ENCODE measurements around the gene LHPP.
"Not testable (repeated sequence)": the region's sequence is repeated elsewhere in the genome, so short reads cannot be mapped to it uniquely, and the experiment has no call there.

Gene LHPP

DNA sequence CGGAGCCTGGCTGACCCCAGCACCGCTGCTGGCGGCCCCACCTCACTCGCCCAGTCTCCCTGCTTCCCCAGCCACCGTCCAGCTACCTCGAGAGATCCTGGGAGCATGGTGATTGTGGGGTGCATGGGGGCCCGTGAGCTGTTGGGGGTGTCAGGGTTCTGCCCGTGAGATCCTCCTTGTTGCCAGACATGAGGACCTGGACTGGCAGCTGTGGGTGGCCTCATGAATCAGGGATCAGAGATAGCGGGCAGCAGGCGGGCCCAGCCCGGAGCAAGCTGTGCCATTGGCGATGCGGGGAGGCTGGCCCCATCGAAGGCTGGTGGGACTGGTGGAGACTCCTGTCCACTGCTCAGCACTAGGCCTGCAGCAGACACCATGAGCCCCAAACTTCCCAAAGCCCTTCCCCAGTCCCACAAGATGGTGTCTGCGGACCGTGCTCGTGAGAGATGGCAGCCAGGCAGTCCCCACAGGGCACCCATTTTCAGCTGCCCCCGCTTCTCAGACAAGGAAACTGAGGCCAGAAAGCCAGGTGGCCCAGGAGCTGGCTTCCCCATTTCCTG lies 75.6 kb downstream of the LHPP start:
- no peak for DNase-seq (ENCODE audit: low spot score)

DNA sequence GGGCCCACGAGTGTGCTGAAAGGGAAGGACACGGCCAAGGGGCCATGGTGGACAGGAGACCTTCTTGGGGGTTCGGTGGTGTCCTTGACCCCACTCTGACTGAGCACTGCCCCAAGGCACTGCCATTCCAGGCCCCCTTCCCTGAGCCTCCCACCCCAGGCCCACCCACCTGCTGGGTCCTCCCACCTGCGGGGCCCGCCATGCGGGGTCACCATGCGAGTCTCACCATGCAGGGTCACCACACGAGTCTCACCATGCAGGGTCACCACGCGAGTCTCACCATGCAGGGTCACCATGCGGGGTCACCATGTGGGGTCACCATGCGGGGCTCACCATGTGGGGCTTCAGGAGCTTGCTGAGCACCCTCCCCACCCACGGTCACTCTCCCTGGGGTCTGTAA lies 76.3 kb downstream of the LHPP start:
- no peak for DNase-seq (ENCODE audit: low spot score)

DNA sequence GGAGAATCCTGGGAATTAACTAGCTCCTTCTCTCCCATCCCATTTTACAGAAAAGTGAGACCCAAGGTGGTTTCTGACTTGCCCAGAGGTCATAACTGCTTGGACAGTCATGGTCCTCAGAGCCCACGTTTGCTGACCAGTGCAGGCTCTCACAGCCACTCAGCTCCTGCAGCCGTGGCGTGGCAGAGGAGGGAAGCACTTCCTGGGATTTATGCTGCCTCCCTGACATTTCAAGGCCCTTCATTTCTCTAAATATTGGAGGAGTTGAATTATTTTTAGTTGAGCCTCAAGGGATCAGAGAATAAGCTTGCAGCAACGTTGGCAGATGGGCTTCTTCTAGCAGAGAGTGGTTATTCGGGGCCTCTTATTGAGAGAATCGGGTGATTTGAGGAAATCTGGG lies 77.1 kb downstream of the LHPP start:
- no peak for DNase-seq (ENCODE audit: low spot score)

DNA sequence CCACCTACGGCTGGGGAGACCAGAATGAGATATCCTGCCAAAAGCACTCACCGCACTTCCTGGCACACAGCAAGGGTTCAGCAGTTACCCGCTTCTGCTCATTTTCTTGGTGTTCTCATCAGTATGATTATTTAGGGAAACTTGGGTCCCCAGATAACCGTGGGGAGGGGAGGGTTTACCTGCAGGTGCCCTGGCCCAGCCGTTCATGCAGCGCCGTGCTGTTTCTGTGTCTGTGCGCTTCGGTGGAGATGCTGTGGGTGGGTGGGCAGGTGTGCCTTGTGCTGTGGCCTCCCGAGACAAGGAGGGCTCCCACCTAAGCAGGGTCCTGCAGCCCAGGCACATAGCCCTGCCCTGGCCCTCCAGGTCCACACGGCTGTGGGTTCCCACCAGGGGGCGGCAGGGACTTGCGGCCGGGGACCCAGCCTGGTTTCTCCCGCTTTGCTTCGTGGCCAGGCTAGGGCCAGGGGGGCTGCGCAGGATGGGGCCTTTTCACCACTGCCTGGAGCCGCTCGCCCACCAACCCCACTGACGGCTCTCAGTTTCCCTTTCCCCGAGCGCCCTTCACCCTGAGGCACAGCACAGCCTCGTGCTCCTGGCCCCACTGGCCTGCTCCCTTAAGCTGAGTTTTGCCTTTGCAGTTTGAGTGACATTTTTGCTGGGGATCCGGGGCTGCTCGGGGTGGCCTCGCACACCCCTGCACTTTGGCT lies 78.5 kb downstream of the LHPP start:
- peak; percentile 76 for DNase-seq (ENCODE audit: low spot score)

DNA sequence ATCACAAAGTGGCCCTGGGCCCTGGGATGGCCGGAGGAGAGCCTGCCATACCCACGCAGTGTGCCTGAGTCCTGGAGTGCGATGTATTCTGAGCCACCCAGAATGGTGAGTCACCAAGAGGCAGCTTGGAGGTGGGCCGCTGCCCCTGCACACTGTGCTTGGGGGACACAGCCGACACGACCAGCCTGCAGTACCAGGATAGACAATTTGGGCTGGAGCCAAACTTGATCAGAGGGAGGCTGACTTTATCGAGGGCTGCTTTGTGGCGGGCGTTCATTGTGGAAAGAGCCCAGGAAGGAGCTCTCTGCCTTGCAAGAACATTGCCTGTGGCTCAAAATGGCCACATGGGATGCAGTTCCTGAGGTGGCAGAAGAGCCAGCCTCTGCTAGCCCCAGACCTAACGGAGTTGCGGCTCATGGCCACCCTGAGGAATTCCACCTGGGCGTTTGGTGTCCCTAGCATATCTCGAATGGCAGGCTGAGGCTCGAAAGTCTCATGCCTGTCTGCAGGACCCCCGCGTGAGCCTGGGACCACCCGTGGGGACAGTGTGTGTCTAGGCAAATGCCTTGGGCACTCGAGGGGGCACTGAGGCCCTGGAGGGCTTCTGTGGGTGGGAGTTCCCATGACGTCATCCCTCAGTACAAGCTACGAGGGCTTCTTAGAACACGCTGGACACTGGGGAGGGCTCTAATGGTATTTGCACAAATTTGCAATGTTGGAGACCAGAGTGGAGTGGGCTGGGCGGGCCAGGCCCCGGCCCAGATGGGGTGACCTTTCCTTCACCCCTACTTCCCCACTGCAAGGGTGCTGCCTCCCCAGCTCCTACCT lies 79.7 kb downstream of the LHPP start:
- DNase-seq (ENCODE audit: low spot score) = no peak

DNA sequence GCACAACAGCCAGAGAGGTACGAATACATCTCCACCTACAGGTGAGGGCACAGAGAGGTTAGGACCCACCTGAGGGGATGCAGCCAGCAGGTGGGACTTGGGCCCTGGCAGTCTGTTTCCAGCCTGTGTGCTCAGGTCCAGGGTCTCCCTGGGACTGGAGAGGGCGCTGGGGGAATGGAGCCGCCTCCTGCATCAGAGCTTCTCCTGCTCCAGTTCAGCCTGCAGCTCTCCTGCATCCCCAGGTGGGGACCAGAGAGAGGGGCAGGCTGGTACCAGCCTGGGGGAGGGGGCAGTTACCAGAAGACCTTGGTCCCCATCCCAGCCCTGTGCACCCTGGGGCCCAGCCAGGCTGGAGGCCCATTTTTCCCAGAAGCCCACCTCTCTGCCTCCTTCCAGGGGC lies 80.7 kb downstream of the LHPP start:
- DNase-seq (ENCODE audit: low spot score) = no peak

DNA sequence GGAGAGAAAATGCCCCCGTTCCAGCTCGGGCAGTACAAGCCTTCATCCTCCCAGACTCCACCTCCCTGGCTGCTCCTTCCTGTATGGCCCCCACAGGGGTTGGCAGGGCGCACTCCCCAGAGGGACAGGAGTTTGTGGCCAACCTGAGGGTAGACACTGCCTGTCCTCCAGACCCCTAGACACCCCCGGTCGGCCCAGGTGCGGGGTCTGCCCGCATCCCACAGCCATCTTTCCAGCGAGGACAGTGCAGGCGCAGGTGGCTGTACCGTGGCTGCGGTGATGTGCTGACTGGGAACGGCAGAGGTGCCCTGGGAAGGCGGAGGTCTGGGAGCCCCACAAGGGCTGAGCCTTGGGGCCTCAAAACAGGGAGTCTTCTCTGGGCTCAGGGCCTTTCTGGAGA lies 81.5 kb downstream of the LHPP start:
- DNase-seq (ENCODE audit: low spot score) = no peak

DNA sequence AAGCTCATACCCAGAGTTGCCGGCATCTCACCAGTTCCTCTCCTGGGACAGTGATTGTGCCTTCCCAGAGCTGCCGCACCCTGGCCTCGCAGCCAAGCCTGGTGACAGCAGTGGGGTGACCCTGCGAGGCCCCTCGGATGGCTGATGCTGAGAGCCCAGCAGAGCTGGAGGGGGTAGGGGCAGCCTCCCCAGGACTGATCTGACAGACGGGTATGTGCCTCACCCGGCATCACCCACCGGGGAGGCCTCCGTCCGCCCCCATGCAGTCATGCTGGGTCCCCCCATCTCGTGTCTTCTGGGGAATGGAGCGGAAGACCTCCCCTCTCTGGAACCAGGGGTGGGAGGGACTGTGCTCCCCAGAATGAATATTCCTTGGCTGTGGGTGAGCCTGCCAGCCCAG lies 82.3 kb downstream of the LHPP start:
- DNase-seq (ENCODE audit: low spot score) = no peak

DNA sequence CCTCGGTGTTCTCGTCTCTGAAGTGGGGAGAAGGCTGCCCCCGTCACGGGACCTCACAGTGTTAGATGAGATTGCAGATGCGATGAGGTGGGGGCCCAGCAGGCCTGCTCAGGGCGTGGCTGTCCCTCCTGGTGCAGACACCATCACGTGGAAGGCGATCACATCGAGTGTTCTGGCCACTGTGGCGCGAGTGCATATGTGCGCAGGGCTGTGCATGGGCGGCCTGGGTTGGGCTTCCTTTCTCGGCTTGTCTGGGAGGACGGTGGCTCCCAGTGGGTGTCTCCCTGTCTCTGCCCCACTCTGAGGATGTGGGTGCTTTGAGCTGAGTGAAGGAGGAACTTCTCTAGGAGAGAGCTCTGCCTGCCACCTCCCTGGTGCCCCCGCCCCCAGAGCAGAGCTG lies 83.1 kb downstream of the LHPP start:
- no peak for DNase-seq (ENCODE audit: low spot score)

DNA sequence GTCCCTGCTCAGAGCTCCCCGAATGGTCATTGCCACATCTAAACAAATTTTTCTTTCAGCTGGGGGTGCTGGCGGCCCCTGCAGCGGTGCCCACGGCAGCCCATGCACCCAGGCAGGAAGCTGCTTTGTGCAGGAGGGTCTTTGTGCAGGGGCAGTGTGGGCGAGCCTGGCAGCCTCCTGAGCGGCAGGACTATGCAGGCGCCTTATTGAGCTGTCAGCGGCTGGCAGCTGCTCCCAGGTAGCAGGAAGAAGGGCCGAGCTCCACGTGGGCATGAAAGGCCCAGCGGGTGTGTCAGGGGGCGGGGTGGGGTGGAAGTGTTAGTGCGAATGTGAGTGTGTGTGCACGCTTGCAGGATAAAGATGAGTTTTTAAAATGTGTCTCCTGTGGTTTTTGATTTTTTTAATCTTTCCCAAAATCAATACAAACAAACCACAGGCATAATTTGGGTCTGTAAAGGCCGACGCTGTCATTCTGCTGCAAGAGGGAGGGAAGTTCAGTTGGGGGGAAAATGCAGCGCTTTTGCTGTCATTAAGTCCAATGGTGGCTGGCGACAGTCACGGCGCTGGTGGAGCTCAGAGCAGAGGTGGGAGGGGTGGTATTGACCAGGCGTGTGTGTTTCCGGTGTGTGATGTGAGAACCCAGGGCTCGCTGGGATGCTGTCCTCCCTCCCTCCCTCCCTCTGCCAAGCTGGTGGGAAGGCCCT lies 83.9 kb downstream of the LHPP start:
- DNase-seq (ENCODE audit: low spot score) = no peak

DNA sequence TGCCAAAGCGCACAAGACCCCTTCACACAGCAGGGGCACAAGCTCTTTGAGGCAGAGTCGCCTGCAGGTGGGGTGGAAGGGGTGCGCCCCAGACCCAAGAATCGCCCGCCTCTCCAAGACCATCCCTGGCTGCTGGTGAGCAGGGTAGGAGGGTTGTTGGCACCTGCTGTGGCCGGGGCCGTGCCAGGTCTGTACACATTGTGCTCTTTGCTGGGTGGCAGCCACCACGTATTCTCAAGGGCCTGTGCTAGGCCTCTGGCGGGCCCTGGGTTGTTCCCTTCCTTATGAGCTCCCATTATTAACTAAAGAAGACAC lies 84.4 kb downstream of the LHPP start:
- no peak for DNase-seq (ENCODE audit: low spot score)

DNA sequence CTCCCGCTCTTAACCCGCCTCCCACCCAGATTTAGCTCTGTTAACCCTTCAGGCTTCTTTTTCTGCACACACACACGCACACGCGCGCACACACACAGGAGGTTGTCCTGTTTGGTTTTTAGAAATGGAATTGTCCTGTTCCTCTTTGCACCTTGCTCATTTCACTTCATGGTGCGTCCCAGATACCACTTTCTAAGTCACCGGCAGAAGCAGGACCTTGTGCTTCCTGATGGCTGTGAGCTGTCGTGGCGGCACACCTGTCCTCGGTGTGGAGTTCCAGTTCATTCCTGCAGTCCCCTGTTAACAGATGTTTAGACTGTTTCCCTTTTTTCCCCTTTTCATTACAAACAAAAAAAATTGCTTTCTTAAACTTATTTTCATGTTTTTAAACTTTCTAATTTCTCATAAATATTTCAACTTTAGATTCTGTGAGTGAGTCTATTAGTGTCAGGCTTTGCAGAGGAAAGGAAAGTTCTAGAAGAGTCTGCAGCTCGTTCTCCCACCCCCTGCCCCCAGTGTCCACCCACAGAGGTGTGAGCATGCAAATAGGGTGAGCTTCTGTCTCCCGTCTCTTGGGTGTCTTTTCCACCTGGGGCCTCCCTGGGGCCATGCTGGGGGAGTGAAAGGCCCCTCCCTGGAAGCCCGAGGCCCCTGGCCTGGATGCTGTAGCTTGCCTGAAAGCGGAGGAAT lies 85.5 kb downstream of the LHPP start:
- DNase-seq (ENCODE audit: low spot score) = no peak

DNA sequence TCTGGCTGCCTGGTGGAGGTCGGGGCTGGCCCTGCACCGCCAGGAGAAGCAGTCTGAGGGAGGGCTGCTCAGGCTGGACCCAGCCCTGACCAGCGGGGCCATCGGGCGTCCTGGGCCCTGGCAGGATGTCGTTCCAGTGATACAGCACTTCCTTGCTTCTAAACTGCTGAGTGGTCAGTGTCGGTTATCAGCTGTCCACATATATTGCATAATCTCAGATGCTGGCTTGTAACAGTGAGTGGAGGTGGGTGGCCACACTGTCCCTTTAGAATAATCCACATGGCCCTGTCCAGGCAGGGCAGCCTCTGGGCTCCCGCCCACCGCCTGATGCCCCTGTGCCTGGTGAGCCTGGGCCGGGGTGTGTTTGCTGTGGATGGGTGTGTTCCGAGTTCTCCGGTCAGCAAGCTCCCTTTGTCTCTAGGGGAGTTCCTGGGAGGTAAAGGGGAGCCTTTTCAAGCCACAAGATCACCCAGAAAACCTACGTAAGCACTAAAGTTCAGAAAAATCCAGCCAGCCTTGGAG lies 86.1 kb downstream of the LHPP start:
- no peak for DNase-seq (ENCODE audit: low spot score)

DNA sequence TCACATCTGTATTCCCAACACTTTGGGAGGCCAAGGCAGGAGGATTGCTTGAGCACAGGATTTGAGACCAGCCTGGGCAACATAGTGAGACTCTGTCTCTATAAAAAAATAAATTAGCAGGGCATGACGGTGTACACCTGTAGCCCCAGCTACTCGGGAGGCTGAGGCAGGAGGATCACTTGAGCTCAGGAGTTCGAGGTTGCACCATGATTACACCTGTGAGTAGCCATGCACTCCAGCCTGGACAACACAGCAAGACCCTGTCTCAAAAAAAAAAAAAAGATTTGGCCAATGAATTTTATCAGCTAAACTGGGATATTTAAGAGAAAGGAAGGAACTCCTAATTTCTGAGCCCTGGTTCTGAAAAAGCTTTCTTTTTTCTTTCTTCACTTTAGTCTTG lies 87.5 kb downstream of the LHPP start:
- not testable (repeated sequence) for DNase-seq (ENCODE audit: low spot score)

DNA sequence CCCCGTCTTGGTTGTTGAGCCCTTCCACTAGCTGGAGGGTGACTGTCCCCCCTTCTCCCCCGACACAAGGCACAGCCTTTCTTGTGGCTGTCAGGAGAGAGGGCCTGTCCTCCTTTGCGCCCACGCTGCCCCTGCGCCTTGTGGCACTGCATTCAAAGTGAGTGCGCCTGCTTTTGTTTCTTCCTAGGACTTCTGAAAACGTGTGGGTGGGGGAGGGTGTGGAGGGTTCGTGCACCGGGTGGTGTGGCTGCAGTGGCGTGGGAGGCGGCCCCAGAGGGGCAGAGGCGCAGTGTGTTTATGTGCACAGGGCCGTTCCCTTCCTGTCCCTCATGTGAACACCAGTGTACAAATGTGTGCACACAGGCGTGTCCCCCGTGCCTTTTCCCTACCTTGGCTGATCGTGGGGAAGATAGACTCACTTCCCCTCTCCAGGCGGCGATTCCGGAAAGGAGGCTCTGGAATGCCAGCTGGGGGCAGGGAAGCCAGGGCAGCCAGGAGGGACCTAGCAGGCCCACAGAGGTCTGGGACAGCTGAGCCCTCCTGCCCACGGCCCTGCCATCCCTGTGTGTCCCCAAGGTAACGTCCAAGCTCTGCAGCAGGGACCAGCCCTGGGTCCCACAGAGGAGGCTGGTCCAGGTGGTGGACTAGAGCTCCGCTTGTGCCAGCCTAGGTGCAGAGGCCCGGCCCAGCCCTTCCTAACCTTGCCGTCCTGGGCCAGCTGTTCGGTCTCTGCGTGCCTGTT lies 88.8 kb downstream of the LHPP start:
- DNase-seq (ENCODE audit: low spot score) = no peak

DNA sequence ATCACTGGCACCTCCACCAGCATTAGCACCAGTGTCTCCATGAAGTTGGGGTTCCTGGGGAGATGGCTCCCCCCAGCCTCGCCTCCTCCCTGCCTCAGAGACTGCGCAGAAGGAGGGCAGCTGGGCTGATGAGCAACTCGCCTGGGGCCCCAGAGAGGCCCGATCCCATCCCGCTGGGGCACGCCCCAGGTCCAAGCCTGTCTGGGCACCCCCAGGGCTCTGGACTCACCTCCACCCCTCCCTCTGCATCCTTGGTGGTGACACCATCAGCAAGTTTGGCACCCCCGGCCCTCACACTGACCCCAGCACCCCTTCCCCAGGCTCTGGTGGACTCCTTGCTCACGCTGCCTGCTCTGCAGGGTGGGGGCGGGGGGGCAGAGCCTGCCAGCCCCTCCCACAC lies 89.5 kb downstream of the LHPP start:
- no peak for DNase-seq (ENCODE audit: low spot score)

DNA sequence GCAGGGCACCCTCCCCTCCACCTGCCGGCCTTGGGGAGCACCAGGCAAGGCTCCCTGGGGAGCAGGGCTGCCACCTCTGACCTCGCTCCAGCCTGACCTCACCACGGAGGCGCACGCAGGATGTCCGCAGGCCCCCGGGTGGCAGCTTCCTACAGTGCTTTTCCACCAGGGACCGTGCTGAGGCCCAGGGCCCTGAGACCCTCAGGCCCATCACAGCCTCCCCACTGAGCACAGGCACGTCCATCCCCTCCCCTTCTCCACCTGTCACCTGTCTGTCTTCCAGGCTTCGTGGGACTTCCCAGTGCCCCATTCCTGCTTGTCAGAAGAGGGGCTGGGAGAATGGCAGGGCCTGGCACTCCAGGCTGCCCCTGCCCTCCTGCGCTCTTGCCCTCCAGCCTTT lies 90.1 kb downstream of the LHPP start:
- DNase-seq (ENCODE audit: low spot score) = no peak

DNA sequence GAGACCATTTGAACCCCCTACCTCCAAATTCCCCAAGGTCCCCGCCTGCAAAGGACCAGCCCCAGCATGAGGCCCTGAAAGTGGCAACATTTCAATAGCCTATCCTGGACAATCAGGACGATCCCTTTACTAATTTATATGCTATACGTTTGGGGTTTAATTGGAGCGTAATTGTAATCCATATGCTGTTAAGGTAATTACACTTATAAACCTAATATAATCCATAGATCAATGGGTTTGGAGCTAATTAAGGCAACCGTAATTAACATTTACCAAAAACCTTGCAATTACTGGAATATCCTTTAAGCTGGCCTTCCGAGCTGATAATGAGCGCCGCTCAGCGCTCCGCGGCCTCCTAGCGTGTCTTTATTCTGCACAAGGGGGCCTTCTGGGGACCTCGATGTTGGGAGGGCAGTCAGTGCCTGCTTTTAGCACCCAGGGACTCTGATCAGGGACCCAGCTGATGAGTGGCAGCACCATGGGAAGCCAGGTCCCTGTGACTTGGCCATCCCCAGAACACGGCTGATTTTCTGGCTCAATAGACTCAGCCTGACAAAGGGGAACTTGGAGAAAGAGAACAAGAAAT lies 91.2 kb downstream of the LHPP start:
- DNase-seq (ENCODE audit: low spot score) = no peak

DNA sequence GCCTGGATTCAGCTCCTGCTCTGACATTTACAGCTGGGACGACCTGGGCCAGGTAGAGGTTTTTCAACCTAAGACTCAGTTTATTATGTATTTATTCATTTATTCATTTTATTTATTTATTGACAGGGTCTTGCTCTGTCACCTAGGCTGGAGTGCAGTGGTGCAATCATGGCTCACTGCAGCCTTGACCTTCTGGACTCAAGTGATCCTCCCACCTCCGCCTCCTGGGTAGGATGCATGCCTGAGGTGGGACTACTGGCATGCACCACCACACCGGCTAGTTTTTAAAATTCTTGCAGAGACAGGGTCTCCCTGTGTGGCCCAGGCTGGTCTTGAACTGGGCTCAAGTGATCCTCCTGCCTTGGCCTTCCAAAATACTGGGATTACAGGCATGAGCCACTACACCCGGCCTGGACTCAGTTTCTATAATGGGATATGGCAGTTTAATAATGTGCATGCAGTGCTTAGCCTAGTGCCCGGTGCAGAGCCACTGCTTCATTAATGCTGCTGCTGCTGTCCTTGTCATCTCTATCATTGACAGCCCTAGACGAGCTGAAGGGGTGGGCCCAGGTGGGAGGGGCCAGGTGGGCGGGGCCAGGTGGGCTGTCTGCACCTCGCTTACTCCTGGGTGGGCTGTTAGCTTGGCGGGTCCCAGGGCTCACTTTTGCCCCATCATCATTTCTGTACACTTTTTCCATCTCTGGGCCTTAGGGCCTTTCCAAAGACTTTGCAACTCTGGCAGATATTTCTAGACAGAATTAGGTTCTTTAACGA lies 92.6 kb downstream of the LHPP start:
- DNase-seq (ENCODE audit: low spot score) = no peak

DNA sequence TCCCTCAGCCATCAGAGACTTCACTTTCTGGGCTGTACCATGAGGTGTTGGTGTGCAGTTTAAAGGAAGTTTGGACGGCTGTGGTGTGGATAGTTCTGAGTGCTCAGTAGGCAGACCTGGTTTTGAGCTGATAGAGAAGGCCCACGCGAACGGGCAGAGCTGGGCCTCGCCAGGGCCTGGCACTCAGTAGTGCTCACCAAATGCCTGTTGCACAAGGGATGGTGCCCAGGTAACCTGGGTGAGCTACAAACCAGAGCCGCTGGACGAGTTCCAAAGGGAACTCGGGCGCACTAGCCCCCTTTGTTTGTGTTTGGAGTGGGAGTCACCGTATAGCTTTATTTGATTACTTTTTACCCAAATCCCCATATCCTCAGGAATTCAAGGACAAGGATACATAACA lies 95.5 kb downstream of the LHPP start:
- no peak for DNase-seq (ENCODE audit: low spot score)

All from AG08395 (cell line).